Prostate gland (tissue), 2 donors: ENCODE measurements around the gene CAPZB. TPM values are rescaled to one million over a fixed set of nuclear protein-coding genes. Genes with fewer than 3 reads are reported as not detected.
A peak's percentile ranks its signal among the peaks of the same experiment; 100 is the strongest.

Experiments used
- DNase-seq: peaks from one replicate; pipeline ENCODE4 v3.0.0-alpha.2; 2019; ENCODE audit warnings: low spot score
- H3K27ac ChIP-seq, 2 donors: fragments of 200-600 bp; sonication (generic); 2 replicates each; pipeline ENCODE4 v1.5.1; 2017 to 2019
- H3K27me3 ChIP-seq: fragments of 200-600 bp; sonication (generic); replicated peaks from 2 replicates; pipeline ENCODE4 v1.5.1; 2019; ENCODE audit not compliant: insufficient read depth
- H3K36me3 ChIP-seq, 2 donors: fragments of 200-600 bp; sonication (generic); 1 replicate in 1 of 2; 2 replicates in 1 of 2; pipeline versions ENCODE4 v1.5.1 to v1.8.1; 2017 to 2019
- H3K4me1 ChIP-seq: fragments of 200-600 bp; sonication (generic); replicated peaks from 2 replicates; pipeline ENCODE4 v1.5.1; 2019
- H3K4me3 ChIP-seq, 2 donors: fragments of 200-600 bp; sonication (generic); 2 replicates each; pipeline ENCODE4 v1.5.1; 2017 to 2019
- H3K9me3 ChIP-seq: fragments of 200-600 bp; sonication (generic); 2 replicates; pipeline ENCODE4 v1.5.1; 2017
- POLR2A ChIP-seq: fragments of 450-650 bp; IDR thresholded peaks from one replicate; pipeline ENCODE4 v1.6.1; 2016; ENCODE audit warnings: antibody characterized with exemption, mild to moderate bottlenecking
- POLR2AphosphoS5 ChIP-seq: sonication (generic); formaldehyde crosslinking; IDR thresholded peaks from one replicate; pipeline ENCODE4 v1.6.1; 2017; ENCODE audit warnings: antibody characterized with exemption
- WGBS: methylation state at CpG from one replicate; pipeline ENCODE4 v1.1.5; 2018; 5-methylcytosine and 5-hydroxymethylcytosine counted together
- intact Hi-C: fragments of 100-400 bp; cut with DNase I; formaldehyde crosslinking; loops from one replicate; pipeline ENCODE4 v1.14.2; 2022
- total RNA-seq, 2 donors: library from RNA; depleted of rRNA; stranded (reverse); fragments of >200 nt; gene quantifications; one replicate each; pipeline ENCODE4 v1.1.0, GENCODE V29; 2016
- TF ChIP-seq, protein P1 (sequence below), 4 experiments: fragments of 200-600 bp in 2 of 4; fragments of 450-650 bp in 2 of 4; sonication (generic) in 2 of 4; IDR thresholded peaks; 1 replicate in 3 of 4; 2 replicates in 1 of 4; pipeline ENCODE4 v1.5.1; 2016 to 2019; ENCODE audit warnings: antibody characterized with exemption in 4 of 4, mild to moderate bottlenecking in 2 of 4, moderate library complexity in 2 of 4

CAPZB gene
- total RNA-seq, 2 donors from 2014 or later: 139 to 150 TPM

DNA sequence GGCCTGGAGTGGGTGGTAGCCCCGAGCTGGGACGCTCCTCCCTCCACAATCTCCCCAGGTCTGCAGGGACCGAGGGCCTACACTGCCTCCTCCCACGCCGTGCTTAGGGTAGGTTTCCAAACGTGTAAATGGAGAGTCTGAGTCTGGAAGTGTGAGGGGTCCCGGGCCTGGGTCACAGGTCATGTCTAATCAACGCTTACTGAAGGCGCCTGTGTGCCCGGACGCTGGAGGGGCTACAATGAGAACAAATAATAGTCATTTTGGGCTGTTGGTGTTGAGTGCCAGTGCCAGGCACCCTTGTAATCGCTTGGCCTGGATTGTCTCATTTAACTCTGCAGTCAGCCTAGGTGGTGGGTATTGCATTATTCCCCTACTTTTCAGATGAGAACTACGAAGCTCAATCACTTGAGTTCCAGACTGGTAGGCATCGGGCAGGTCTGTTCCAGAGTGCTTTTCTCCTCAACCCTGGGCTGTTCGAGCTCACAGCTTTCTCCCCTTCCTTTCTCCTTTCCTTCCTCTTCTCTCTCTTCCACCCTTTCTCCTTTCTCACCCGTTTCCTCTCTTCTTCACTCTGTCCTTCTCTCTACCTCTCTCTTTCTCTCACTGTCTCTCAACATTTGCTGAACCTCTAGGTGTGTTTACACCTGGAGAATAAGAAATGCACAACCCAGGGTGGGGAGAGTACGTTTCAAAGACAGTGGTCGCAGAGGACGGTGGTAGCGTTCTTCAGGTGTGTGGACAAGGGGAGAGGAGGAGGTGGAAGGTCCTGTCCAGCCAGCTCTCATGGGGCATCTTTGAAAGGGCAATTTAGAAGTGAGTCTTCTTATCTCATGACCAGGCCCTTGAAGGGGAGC lies 172.3 kb downstream of the CAPZB start:
- DNase-seq: no peak
- TF ChIP-seq POLR2A: no peak
- TF ChIP-seq, protein P1, sequence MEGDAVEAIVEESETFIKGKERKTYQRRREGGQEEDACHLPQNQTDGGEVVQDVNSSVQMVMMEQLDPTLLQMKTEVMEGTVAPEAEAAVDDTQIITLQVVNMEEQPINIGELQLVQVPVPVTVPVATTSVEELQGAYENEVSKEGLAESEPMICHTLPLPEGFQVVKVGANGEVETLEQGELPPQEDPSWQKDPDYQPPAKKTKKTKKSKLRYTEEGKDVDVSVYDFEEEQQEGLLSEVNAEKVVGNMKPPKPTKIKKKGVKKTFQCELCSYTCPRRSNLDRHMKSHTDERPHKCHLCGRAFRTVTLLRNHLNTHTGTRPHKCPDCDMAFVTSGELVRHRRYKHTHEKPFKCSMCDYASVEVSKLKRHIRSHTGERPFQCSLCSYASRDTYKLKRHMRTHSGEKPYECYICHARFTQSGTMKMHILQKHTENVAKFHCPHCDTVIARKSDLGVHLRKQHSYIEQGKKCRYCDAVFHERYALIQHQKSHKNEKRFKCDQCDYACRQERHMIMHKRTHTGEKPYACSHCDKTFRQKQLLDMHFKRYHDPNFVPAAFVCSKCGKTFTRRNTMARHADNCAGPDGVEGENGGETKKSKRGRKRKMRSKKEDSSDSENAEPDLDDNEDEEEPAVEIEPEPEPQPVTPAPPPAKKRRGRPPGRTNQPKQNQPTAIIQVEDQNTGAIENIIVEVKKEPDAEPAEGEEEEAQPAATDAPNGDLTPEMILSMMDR (IDR thresholded peaks at IDR 0.05): no peak
- no peak for TF ChIP-seq POLR2AphosphoS5
- peaks cover 3% of the 10 kb centered on the region for H3K4me1 ChIP-seq
- H3K4me3 ChIP-seq: peak overlapping the region; percentile 66 to 86
- no peaks in the 10 kb centered on the region for H3K27me3 ChIP-seq
- H3K36me3 ChIP-seq: peaks cover 0 to 4% of the 10 kb centered on the region in 2 donors
- H3K27ac ChIP-seq: peak overlapping the region; percentile 78 to 79
- H3K9me3 ChIP-seq: no peaks in the 10 kb centered on the region
- intact Hi-C loops: no loop called here
- WGBS: 33% methylated on average over 18 of the region's 20 CpGs

DNA sequence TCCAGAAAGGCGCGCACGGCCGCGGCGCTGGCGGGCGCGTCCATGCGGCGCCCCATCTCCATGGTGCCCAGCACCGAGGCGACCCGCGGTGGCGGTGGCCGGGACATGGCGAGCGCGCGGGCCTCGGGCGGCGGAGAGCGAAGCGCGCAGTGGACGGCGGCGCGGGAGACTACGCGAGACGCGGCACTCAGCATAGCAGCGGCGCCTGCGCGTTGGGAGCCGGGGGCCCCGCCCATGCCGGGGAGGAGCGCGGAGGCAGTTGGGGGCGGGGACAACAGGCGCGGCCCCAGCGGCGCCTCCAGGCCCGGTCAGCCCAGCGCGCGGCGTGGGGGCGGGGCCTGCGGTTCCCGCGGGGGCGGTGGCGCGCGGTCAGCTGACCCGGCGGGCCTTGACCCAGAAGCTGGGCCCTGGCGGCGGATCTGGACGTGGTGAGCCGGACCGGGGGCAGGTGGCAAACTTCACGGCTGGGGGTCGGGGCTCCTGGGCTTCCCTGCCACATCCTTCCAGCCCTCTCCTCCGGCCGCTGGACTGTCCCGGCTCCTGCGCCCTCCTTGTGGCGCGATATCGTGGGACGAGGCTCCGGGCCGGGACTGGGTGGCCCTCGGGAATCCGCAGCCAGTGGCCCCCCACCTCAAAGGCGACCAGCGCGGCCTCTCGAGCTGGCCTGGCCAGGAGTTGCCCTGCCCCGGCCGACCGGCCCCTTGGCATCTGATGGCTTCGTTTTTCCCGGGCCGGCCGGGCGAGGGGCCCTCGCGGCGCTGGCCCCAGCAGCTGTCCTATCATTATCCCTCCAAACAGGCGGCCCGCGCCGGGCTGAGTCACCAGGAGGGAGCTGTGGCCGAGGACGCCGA lies 173.2 kb downstream of the CAPZB start, which contains the start of the genes AKR7A2 and SLC66A1:
AKR7A2 (minus strand) TSS at position 214 of the 851 bp plus-strand sequence; CDS start at position 194, 20 bp downstream.
SLC66A1 (plus strand) TSS at position 396 of the 851 bp plus-strand sequence. CDS start 5,352 bp downstream, outside the sequence.
- Histone ChIP-seq H3K4me3 (peak within 1 kb of the TSS; percentile 66 to 86), H3K4me1 (peaks cover 3% of the 10 kb centered on the region), H3K27me3 (no peaks in the 10 kb centered on the region), H3K36me3 (peaks cover 0 to 9% of the 10 kb centered on the region in 2 donors), H3K27ac (peak within 1 kb of the TSS; percentile 78 to 79), H3K9me3 (no peaks in the 10 kb centered on the region)
- intact Hi-C loops: no loop called here
- peak; percentile 90 for DNase-seq
- whole genome bisulfite sequencing: 1% methylated on average over 61 of the region's 105 CpGs
- TF ChIP-seq POLR2A (peak; percentile 91), POLR2AphosphoS5 (peak; percentile 62)
- TF ChIP-seq, protein P1 (IDR thresholded peaks at IDR 0.05): peak in 2 of 4 experiments; percentile 48 to 56

DNA sequence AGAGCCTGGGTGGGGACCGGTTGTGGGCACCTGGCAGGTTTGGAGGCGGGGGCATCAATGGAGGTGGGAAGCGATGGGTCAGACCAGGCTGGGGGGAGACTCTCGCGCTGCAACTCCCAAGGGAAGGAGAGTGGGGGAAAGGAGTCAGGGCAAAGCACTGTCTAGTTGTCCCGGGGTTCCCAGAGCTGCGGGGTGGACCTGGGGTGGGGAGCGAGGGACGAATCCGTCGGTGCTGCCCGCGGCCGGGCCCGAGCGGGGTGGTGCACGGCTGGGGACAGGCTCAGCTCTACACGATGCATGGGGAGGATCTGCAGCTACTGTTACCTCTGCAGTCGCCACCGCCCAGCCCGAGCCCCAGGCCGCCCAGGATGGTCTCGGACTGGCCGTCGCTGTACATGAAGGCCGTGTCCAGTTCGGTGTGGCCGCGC lies 173.8 kb downstream of the CAPZB start:
- under 1% methylated on average over 29 of the region's 29 CpGs for WGBS
- peaks cover 3% of the 10 kb centered on the region for H3K4me1 ChIP-seq
- no peak for DNase-seq

DNA sequence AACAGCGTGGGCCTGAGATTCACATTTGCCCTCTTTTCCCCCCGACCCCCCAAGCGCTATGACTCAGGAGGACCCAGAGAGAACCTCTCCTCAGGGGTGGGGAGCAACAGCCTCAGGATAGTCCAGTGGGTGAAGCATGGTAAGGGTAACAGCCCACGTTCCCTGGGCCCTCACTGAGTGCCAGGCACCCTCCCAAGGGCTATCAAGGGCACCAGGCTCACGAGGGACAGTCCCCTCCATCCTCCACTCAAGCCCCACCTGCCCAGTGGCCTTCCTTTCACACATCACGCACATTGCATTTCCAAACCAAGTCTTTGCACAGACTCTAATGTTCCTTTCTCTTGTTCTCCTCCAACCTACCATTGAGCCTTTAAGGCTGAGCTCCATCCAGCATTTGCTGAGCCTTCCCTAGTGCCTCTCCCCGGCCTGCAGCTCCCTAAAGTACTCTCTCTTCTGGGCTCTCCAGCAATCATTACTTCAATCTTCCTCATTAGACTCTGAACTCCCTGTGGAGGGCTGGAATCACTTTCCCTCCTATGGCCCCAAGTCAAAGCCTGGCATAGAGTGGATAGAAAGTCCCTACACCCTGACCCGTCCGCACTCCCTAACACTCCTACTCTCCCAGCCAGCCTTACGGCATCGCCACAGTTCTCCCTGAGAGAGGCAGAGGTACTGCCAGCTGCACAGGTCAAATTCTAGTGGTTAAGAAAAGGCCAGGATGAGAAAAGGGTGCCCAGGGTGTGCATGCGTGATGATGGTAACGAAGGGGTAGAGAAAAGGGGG lies 174.4 kb downstream of the CAPZB start:
- H3K36me3 ChIP-seq: peaks cover 0 to 9% of the 10 kb centered on the region in 2 donors
- H3K9me3 ChIP-seq: no peaks in the 10 kb centered on the region
- peaks cover 3% of the 10 kb centered on the region for H3K4me1 ChIP-seq
- peak overlapping the region; percentile 66 to 86 for H3K4me3 ChIP-seq
- H3K27me3 ChIP-seq: no peaks in the 10 kb centered on the region
- TF ChIP-seq POLR2A (no peak), POLR2AphosphoS5 (no peak)
- TF ChIP-seq, protein P1 (IDR thresholded peaks at IDR 0.05): no peak
- 39% methylated on average over 13 of the region's 13 CpGs for WGBS
- intact Hi-C loops: no loop called here
- no peak for DNase-seq
- no peak overlapping the region for H3K27ac ChIP-seq

More for the DNA sequence above, 173.8 kb downstream of the CAPZB start:
- TF ChIP-seq, protein P1 (IDR thresholded peaks at IDR 0.05): no peak
- TF ChIP-seq POLR2A (no peak), POLR2AphosphoS5 (no peak)
- H3K27me3 ChIP-seq: no peaks in the 10 kb centered on the region
- no peaks in the 10 kb centered on the region for H3K9me3 ChIP-seq
- H3K27ac ChIP-seq: peak overlapping the region; percentile 63 to 79
- H3K4me3 ChIP-seq: peak overlapping the region; percentile 66 to 86
- H3K36me3 ChIP-seq: peaks cover 0 to 9% of the 10 kb centered on the region in 2 donors
- intact Hi-C loops: no loop called here
